ENCODE results near the gene GNAS.
"Not testable (repeated sequence)": the region's sequence is repeated elsewhere in the genome, so short reads cannot be mapped to it uniquely, and the experiment has no call there.

Gene GNAS

DNA sequence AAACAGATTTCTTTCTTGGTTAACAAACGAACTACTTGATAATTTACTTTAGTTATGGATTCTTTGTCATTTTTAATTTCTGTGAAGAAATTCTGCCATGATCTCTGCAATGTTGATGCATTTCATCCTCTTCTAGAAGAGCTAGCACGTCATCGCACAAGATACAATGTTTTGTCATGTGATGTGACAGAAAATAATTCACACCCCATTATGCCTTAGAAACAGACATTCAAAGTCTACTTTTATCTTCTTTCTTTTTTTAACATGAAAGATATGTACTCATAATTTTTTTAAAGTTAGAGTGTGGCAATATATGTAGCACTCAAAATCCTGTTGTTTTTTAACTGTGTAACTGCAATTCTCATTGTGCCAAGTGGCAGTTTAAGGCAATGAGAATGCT is 89.0 kb downstream of the GNAS start:
- H3K4me3 ChIP-seq (ENCODE audit: low read depth in 1 of 2, low read length in 2 of 2) = no peak overlapping the region
- H3K36me3 ChIP-seq (ENCODE audit: control insufficient read depth in 1 of 2, insufficient read depth in 2 of 2, low read length in 2 of 2) = no peaks in the 10 kb centered on the region
- H3K27ac ChIP-seq (ENCODE audit: low read depth, low read length) = no peak overlapping the region
- H3K9me3 ChIP-seq (ENCODE audit: control insufficient read depth in 1 of 2, low read length in 2 of 2) = no peaks in the 10 kb centered on the region
- no peak overlapping the region for H3K9ac ChIP-seq (ENCODE audit: low read depth in 1 of 2, low read length in 2 of 2)
- no peaks in the 10 kb centered on the region for H3K4me1 ChIP-seq (ENCODE audit: control insufficient read depth in 1 of 2, insufficient read depth in 2 of 2, low read length in 2 of 2)
- H3K27me3 ChIP-seq (ENCODE audit: control insufficient read depth in 1 of 2, insufficient read depth in 2 of 2, low read length in 2 of 2) = no peaks in the 10 kb centered on the region

DNA sequence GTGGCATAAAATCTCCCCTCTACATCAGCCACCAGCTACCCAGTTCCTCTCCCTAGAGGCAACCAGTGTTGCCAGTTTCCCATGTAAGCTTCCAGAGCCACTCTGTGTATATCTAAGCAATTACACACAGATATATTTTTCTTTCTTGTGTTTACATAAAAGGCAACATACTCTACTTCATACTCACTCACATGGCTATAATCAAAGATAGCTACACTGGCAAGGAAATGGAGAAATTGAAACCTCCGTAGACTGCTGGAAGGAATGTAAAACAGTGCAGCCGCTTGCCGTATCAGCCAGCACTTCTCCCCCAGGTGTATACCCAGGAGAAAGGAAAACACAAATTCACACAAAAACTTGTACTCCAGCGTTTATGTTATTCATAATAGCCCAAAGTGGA is 90.0 kb downstream of the GNAS start:
- Histone ChIP-seq H3K9me3 (ENCODE audit: control insufficient read depth in 1 of 2, low read length in 2 of 2) (no peaks in the 10 kb centered on the region), H3K4me1 (ENCODE audit: control insufficient read depth in 1 of 2, insufficient read depth in 2 of 2, low read length in 2 of 2) (no peaks in the 10 kb centered on the region), H3K9ac (ENCODE audit: low read depth in 1 of 2, low read length in 2 of 2) (no peak overlapping the region), H3K4me3 (ENCODE audit: low read depth in 1 of 2, low read length in 2 of 2) (no peak overlapping the region), H3K27ac (ENCODE audit: low read depth, low read length) (no peak overlapping the region), H3K36me3 (ENCODE audit: control insufficient read depth in 1 of 2, insufficient read depth in 2 of 2, low read length in 2 of 2) (no peaks in the 10 kb centered on the region), H3K27me3 (ENCODE audit: control insufficient read depth in 1 of 2, insufficient read depth in 2 of 2, low read length in 2 of 2) (no peaks in the 10 kb centered on the region)

DNA sequence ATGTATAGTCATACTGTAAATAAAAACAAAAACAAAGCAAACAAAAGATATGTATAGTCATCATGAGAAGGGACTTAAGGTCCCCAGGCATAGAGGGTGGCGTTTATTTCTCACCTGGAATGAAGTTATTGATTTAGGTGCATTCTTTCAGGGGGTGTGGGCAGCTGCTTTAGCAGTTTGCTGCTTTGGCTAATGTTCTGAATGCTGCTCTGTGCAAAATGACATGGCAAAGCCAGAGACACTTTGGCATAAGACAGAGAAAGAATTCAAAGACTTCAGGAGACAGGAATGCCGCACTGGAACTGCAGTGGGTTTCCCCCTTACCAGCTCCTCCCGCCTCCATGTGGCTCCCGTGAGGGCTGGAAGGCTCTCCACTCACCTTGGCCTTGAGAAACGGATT is 92.1 kb downstream of the GNAS start:
- no peak overlapping the region for H3K27ac ChIP-seq (ENCODE audit: low read depth, low read length)
- no peaks in the 10 kb centered on the region for H3K4me1 ChIP-seq (ENCODE audit: control insufficient read depth in 1 of 2, insufficient read depth in 2 of 2, low read length in 2 of 2)
- no peaks in the 10 kb centered on the region for H3K27me3 ChIP-seq (ENCODE audit: control insufficient read depth in 1 of 2, insufficient read depth in 2 of 2, low read length in 2 of 2)
- H3K4me3 ChIP-seq (ENCODE audit: low read depth in 1 of 2, low read length in 2 of 2) = no peak overlapping the region
- no peaks in the 10 kb centered on the region for H3K36me3 ChIP-seq (ENCODE audit: control insufficient read depth in 1 of 2, insufficient read depth in 2 of 2, low read length in 2 of 2)
- H3K9ac ChIP-seq (ENCODE audit: low read depth in 1 of 2, low read length in 2 of 2) = no peak overlapping the region
- no peaks in the 10 kb centered on the region for H3K9me3 ChIP-seq (ENCODE audit: control insufficient read depth in 1 of 2, low read length in 2 of 2)

DNA sequence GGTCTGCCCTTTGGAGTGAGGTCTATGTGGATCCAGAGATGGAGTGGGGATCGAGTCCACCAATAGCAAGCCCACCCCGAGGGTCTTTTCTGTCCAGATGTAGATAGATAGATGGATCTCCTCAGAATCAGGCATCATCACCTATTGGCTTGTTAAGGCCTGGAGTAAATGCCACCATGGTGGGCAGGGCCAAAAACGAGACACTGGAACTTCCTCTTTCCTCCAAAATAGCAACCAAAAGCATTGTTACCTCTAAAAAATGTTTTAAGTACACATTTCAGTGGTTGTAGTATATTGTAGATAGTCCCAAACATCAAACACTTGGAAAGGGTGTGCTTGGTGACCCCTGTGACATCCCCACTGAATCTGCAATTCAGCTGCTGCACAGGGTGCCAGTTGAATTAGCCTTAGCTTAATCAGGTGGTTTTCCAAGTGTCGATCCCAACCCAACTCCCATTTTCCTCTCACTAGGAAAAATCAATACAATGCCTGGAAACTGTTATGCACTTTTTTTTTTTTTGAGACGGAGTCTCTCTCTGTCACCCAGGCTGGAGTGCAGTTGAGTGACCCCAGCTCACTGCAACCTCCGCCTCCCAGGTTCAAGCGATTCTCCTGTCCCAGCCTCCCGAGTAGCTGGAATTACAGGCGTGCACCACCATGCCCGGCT is 93.6 kb downstream of the GNAS start:
- Histone ChIP-seq H3K36me3 (ENCODE audit: control insufficient read depth in 1 of 2, insufficient read depth in 2 of 2, low read length in 2 of 2) (no peaks in the 10 kb centered on the region), H3K4me3 (ENCODE audit: low read depth in 1 of 2, low read length in 2 of 2) (no peak overlapping the region), H3K27ac (ENCODE audit: low read depth, low read length) (no peak overlapping the region), H3K27me3 (ENCODE audit: control insufficient read depth in 1 of 2, insufficient read depth in 2 of 2, low read length in 2 of 2) (no peaks in the 10 kb centered on the region), H3K4me1 (ENCODE audit: control insufficient read depth in 1 of 2, insufficient read depth in 2 of 2, low read length in 2 of 2) (no peaks in the 10 kb centered on the region), H3K9me3 (ENCODE audit: control insufficient read depth in 1 of 2, low read length in 2 of 2) (no peaks in the 10 kb centered on the region), H3K9ac (ENCODE audit: low read depth in 1 of 2, low read length in 2 of 2) (no peak overlapping the region)

DNA sequence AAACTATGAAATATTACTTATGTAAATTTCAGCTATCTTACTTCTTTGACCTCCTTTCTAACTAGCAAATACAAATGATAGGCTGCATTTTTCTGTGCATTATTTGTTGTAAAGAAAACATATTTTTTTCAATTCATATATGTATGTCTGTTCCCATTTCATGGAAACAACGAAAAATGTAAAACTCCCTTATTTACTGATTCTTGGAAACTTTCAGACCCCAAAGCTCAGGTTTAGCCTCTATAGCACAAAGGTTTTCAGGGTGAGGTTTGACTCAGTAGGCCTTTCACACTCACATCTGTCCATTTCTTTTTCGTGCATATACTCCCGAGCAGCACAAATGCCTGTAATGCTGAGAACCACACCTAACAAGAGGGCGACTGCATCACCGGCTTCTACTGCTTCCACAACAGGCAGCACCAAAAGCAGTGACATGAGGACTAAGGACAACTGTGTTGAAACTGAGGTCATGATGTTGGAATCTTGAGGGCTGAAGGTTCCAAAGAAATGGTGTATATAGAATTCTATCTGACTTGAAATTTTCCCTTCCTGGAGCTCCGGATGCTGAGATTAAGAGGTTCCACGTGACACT is 95.4 kb downstream of the GNAS start:
- H3K4me3 ChIP-seq (ENCODE audit: low read depth in 1 of 2, low read length in 2 of 2); H3K9ac ChIP-seq (ENCODE audit: low read depth in 1 of 2, low read length in 2 of 2); H3K36me3 ChIP-seq (ENCODE audit: control insufficient read depth in 1 of 2, insufficient read depth in 2 of 2, low read length in 2 of 2); H3K27me3 ChIP-seq (ENCODE audit: control insufficient read depth in 1 of 2, insufficient read depth in 2 of 2, low read length in 2 of 2); H3K4me1 ChIP-seq (ENCODE audit: control insufficient read depth in 1 of 2, insufficient read depth in 2 of 2, low read length in 2 of 2); H3K9me3 ChIP-seq (ENCODE audit: control insufficient read depth in 1 of 2, low read length in 2 of 2); H3K27ac ChIP-seq (ENCODE audit: low read depth, low read length): not testable (repeated sequence)

DNA sequence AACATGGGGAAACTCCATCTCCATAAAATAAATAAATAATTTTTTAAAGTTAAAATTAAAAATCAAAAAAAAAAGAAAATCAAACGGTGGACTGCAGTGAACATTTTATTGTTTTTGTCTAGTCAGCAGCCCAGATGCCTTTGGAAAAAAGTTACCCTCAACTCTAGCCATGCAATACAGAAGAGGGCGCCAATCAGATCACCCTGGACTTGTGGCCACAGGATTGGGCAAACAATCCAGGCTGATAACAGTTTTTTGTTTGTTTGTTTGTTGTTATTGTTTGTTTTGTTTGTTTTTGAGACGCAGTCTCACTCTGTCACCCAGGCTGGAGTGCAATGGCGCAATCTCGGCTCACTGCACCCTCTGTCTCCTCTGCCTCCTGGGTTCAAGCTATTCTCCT is 98.1 kb downstream of the GNAS start:
- Histone ChIP-seq H3K36me3 (ENCODE audit: control insufficient read depth in 1 of 2, insufficient read depth in 2 of 2, low read length in 2 of 2) (no peaks in the 10 kb centered on the region), H3K27me3 (ENCODE audit: control insufficient read depth in 1 of 2, insufficient read depth in 2 of 2, low read length in 2 of 2) (no peaks in the 10 kb centered on the region), H3K4me3 (ENCODE audit: low read depth in 1 of 2, low read length in 2 of 2) (no peak overlapping the region), H3K4me1 (ENCODE audit: control insufficient read depth in 1 of 2, insufficient read depth in 2 of 2, low read length in 2 of 2) (no peaks in the 10 kb centered on the region), H3K9ac (ENCODE audit: low read depth in 1 of 2, low read length in 2 of 2) (no peak overlapping the region), H3K27ac (ENCODE audit: low read depth, low read length) (no peak overlapping the region), H3K9me3 (ENCODE audit: control insufficient read depth in 1 of 2, low read length in 2 of 2) (no peaks in the 10 kb centered on the region)

DNA sequence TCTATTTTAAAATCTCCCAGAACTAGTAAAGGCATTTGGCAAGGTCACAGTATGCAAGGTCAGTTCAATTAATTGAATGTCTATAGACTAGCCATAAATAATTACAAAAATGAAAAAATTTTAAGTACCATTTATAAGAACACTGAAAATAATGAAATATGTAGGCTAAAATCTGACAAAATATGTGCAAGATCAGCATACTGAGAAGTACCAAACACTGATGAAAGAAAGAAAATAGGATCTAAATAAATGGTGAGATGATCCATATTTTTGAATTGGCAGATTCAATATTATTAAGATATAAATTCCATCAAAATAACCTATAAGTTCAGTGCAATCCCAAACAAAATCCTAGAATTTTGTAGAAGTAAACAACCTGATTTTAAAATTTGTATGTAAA is 100.5 kb downstream of the GNAS start:
- Histone ChIP-seq H3K36me3 (ENCODE audit: control insufficient read depth in 1 of 2, insufficient read depth in 2 of 2, low read length in 2 of 2) (no peaks in the 10 kb centered on the region), H3K9ac (ENCODE audit: low read depth in 1 of 2, low read length in 2 of 2) (no peak overlapping the region), H3K4me1 (ENCODE audit: control insufficient read depth in 1 of 2, insufficient read depth in 2 of 2, low read length in 2 of 2) (no peaks in the 10 kb centered on the region), H3K27me3 (ENCODE audit: control insufficient read depth in 1 of 2, insufficient read depth in 2 of 2, low read length in 2 of 2) (no peaks in the 10 kb centered on the region), H3K9me3 (ENCODE audit: control insufficient read depth in 1 of 2, low read length in 2 of 2) (no peaks in the 10 kb centered on the region), H3K4me3 (ENCODE audit: low read depth in 1 of 2, low read length in 2 of 2) (no peak overlapping the region), H3K27ac (ENCODE audit: low read depth, low read length) (no peak overlapping the region)

DNA sequence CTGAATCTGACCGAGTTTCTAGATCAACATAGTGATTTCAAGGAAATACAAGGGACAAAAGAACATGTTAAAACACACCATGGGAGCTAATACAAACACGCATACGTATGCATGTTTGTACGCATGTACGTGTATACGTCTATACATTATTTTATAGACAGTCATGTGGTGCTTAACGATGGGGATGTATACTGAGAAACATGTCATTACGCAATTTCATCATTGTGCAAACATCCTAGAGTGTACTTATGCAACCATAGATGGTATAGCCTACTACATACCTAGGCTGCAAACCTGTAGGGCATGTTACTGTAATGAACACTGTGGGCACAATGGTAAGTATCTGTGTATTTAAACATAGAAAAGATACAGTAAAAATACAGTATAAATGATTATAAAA is 103.6 kb downstream of the GNAS start:
- Histone ChIP-seq H3K27me3 (ENCODE audit: control insufficient read depth in 1 of 2, insufficient read depth in 2 of 2, low read length in 2 of 2) (no peaks in the 10 kb centered on the region), H3K27ac (ENCODE audit: low read depth, low read length) (no peak overlapping the region), H3K4me1 (ENCODE audit: control insufficient read depth in 1 of 2, insufficient read depth in 2 of 2, low read length in 2 of 2) (no peaks in the 10 kb centered on the region), H3K9ac (ENCODE audit: low read depth in 1 of 2, low read length in 2 of 2) (no peak overlapping the region), H3K4me3 (ENCODE audit: low read depth in 1 of 2, low read length in 2 of 2) (no peak overlapping the region), H3K36me3 (ENCODE audit: control insufficient read depth in 1 of 2, insufficient read depth in 2 of 2, low read length in 2 of 2) (no peaks in the 10 kb centered on the region), H3K9me3 (ENCODE audit: control insufficient read depth in 1 of 2, low read length in 2 of 2) (no peaks in the 10 kb centered on the region)

DNA sequence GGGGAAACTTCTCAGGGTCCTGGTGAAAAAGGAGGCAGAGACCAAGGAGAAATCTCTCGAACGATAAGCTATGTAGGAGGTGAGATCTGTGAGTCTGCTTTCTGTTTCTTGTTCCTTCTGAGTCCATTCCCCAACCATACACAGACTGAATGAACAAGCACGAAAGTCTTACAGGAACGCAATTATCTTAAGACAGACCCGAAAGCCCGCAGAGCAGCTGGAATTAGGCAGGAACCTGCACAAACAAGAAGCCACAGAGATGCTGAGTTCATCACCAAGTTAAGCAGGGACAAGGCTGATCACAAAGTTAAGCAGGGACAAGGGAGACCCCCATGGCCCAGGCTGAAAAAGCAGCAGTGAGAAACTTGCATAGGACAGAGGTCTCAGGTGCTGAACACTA is 107.1 kb downstream of the GNAS start:
- no peaks in the 10 kb centered on the region for H3K9me3 ChIP-seq (ENCODE audit: control insufficient read depth in 1 of 2, low read length in 2 of 2)
- no peak overlapping the region for H3K9ac ChIP-seq (ENCODE audit: low read depth in 1 of 2, low read length in 2 of 2)
- H3K36me3 ChIP-seq (ENCODE audit: control insufficient read depth in 1 of 2, insufficient read depth in 2 of 2, low read length in 2 of 2) = no peaks in the 10 kb centered on the region
- no peaks in the 10 kb centered on the region for H3K4me1 ChIP-seq (ENCODE audit: control insufficient read depth in 1 of 2, insufficient read depth in 2 of 2, low read length in 2 of 2)
- no peak overlapping the region for H3K27ac ChIP-seq (ENCODE audit: low read depth, low read length)
- no peak overlapping the region for H3K4me3 ChIP-seq (ENCODE audit: low read depth in 1 of 2, low read length in 2 of 2)
- peaks cover 0 to 5% of the 10 kb centered on the region in 2 donors for H3K27me3 ChIP-seq (ENCODE audit: control insufficient read depth in 1 of 2, insufficient read depth in 2 of 2, low read length in 2 of 2)

Measured in duodenal mucosa (tissue), 2 donors.